Fibroblast of skin of right quadriceps (primary cell): Measurements from ENCODE around the gene PCDH9.
A peak's percentile ranks its signal among the peaks of the same experiment; 100 is the strongest.

Experiments used
- DNase-seq: peaks from one replicate; pipeline ENCODE4 v3.0.0-alpha.2; 2013

Gene PCDH9

GRCh38 chr13:66556306-66556705 is 673.8 kb downstream of the PCDH9 start:
- peak; percentile 48 for DNase-seq

DNA sequence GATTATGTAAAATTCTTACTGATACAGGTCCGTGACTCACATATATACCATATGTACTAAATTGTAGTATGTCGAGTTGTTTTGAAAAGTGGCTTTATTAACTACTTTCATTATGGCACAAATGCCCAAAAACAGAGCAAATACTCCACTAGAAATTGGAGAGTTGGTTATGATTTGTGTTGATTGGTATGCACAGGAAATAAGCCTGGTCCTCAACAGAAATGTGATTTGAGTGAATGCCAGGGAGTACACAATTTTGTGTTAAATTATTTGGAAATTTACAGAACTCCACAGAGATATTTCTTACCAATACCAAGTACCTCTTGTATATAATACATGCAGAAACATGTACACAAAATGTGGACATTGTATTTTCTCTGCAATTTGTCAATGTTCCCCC is 676.7 kb downstream of the PCDH9 start:
- DNase-seq: peak; percentile 31

- DNase-seq: no peak
Observed at GRCh38 chr13:66551128-66551527, 679.0 kb downstream of the PCDH9 start.

DNA sequence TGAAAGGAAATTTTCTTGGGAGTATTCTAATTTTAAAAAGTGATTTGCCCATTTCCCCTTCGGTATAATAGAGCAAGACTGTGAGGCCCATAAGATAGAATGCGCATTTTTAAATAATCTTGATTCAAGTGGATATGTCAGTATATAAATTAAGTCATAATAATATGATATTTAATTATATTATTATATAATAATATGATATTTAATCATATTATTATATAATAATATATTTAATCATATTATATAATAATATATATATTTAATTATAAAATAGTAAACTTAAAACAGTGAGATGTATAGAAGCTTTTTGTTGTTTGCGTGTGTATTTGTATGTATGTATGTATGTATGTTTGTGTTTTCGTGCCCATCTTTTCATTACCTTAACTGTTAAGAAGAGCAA is 682.5 kb downstream of the PCDH9 start:
- no peak for DNase-seq

DNA sequence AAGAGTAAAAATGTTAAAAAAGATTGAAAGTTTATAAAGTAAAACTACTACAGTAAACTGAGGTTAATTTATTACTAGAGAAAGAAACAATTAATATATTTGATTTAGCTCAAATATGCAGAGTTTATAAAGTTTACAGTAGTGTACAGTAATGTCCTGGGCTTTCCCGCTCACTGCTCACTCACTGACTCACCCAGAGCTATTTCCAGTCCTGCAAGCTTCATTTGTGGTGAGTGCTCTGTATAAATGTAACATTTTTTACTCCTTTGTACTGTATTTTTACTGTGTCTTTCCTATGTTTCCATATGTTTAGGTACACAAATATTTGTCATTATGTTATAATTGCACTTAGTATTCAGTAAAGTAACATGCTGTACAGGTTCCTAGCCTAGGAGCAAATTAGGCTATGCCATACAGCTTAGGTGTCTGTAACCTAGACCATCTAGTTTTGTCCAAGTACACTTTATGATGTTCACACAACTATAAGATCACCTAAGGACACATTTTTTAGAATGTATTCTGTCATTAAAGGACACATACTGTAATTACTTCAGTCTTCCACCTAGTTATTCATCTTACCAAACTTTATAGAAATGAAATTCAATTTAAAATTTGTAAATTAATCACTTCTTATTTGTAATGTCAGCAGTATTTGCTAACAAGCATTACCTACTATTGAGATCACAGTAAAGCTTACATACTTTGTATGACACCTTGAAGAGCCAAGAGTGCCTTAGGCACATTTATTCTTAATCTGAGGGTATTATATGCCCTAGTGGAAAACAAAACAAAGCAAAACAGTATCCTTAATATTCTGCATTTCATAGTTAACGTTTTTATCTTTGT is 683.4 kb downstream of the PCDH9 start:
- peak; percentile 62 for DNase-seq

DNA sequence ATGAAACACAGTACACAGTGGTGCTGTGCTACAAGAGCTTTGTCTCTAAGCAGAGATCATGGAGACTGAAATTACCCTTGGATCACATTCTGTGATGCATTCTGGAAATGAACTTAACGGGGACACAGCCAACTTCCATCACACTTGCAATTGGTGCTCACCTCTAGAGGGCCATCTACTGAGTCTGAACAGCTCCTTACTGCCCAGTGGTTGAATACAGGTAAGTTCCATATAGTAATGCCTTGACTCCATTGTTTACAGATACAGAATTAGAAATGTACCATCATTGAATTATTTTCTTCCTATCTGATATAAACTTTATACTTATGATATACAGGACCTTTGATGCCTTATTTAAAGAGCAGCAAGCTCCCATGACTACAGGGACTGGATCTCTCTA is 686.4 kb downstream of the PCDH9 start:
- no peak for DNase-seq

DNA sequence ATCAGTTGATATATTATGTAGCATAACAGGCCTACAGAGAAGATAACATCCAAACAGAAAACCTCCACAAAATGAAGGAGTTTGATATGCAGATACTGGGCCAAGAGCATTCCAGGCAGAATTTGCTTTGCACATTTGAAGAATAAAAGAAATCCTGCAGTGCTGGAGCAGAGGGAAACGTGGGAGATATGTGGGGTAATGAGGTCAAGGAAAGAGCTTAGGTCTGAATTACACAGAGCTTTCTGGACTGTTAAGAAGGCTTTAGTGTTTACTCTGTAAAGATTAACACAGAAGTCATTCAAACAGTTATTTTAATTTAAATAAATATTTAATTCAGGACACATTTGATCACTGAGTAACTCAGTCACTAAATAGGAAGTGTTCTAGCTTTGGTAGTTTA is 692.7 kb downstream of the PCDH9 start:
- DNase-seq: no peak

DNA sequence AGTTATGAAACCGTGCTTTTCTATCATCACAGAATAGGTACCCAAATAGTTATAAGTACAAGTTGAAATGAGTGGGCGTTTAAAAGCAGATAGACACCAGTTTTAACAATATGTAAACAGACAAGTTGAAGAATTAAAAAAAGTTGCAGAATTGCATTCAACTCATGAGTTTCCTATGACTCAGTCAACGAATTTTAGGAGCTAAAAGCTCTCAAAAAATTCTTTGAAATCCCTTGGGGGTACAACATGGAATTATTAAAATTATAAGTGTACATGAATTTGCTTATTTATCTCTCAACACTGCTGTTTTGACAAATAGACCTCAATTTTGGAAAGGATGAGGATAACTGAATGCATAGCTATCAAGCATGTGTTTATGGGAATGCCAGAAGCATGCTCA is 693.4 kb downstream of the PCDH9 start:
- DNase-seq: no peak

DNA sequence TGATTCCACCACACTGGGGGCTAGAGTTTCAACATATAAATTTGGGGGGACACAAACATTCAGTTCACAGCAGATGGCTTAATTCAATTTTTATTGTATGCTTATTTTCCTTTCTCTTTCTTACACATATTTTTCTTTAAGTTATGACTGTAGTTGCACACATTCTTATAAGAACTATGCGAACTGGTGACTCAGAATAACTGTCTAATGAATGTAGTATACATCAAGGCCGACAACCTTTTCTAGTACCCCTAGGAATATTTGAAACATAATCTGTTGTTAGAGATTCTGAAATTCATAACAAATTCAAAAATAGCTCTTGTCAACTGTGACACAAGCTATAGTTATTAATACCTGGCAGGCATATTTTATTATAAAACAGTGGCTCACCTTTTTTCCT is 695.6 kb downstream of the PCDH9 start:
- peak; percentile 76 for DNase-seq

DNA sequence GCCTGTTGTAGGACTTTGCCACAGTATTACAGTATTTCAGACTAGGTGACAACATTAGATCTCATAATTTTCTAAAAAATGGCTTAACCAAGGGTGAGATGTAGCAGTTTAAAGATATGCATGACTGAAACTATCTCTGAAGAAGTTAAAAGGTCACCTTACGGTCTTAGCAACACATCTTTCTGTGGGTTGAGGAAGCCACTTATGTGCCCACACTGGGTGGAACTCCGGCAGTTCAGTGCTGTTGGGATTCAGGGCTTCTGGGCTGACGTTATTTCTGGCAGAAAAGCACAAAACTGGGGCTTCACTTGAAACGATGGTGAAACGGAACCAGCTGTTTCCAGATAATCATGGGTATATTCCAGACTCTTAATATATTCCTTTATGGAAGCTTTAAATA is 697.3 kb downstream of the PCDH9 start:
- DNase-seq: no peak

- DNase-seq: peak; percentile 85
Observed at GRCh38 chr13:66532146-66532545, 698.0 kb downstream of the PCDH9 start.

- DNase-seq: peak; percentile 11
Observed at GRCh38 chr13:66530686-66531085, 699.5 kb downstream of the PCDH9 start.

- no peak for DNase-seq
Observed at GRCh38 chr13:66530158-66530557, 700.0 kb downstream of the PCDH9 start.

- DNase-seq: peak; percentile 15
Observed at GRCh38 chr13:66528944-66529576, 701.1 kb downstream of the PCDH9 start.

DNA sequence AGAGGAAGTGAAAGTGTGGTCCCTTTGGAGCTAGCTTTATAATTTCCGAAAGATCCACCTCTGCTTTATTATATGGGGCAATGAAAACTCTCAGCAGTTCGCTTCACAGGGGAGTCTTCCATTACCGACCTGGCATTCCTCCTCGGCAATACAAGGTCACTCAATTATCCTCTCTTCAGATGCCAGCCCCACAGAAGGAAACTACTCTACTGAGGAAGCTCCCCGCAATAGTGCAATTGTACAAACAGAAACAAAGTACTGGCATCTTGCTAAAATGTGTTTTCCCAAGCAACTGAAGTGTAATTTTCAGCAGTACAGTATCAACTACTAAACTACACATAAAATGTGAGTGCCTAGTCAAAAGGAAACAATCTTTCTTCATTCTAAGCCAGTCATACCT is 702.0 kb downstream of the PCDH9 start:
- no peak for DNase-seq

DNA sequence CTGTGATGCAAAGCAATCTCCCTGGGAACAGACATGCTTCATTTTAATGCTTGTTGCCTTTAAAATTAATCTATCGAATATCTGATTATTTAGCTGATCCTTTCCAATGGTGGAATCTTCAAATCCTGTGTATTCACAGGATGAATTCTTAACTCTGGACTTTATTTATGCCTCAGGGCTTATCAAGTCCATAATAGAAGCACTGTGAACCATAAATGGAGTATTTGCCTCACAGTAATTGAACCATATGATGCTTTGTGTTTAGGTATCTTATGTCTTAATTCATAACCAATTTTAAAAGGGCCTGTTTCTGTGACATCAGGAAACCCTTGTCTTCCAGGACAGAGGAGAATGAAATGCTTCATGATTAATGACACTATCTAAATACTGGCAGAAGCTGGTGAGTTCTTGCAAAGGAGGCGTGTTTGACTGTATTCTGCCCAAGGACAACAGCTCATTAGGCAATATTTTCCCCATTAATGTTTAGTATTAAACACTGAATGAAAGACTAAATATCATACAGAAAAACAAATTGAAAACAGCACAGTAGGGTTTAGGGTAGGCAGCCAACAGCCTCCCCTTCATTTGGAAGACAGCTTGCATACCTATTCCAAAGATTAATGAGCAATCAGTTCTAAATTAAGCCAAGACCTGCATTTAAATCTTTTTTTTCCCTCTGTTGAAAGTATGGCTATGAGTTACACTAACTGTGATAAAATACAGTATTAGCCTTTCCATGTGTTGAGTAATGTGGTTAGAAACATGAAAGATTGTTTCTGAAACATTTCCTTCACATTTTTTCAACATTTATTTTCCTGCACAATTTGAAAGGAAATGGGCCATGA is 709.4 kb downstream of the PCDH9 start:
- peak; percentile 76 for DNase-seq

- no peak for DNase-seq
Observed at GRCh38 chr13:66519259-66519658, 710.9 kb downstream of the PCDH9 start.

DNA sequence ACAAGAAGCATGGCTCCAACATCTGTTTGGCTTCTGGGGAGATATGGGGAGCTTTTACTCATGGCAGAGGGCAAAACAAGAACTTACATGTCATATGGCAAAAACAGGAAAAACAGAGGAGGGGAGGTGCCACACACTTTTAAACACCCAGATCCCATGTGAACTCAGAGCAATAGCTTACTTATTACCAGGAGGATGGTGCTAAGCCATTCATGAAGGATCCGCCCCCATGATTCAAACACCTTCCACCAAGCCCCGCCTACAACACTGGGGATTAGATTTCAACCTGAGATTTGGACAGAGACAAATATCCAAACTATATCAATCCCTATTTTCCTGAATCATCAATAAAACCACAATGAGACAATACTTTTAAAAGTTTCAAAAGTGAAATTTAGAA is 712.1 kb downstream of the PCDH9 start:
- DNase-seq: no peak

DNA sequence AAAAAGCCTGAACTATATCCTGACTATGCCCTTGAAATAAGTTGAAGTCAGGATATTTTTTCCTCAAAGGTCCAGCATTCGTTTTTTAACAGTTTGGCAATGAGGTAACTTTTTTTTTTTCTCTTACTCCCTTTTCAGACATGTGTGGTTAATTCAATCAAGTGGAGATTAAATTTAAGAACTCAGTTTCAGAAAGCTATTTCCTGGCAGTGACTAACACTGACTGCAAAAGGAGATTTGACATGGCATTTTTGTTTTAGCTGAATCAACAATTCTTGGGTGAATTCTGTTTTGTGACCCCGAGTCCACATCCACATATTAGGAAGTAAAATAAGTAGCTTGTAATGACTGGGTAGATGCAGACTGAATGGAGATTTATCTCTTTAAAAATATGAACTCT is 716.4 kb downstream of the PCDH9 start:
- peak; percentile 81 for DNase-seq

DNA sequence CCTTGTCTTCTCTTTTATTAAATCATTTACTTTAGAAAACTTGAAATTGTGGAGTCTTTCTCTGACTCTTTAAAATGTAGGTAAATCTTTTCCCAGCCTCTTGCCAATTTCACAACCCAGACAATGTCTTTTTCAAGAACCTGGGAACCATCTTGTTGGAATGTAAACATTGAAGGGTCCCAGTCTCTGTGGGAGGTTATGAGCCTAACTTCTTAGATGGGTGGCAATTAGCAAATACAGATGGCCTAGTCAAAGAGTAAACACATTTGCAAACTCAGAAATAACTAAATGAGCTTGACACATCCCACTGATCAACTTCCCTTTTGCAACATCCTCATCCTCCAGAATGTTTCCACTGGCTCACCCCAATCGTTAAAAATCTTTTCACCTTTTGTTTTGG is 721.0 kb downstream of the PCDH9 start:
- DNase-seq: peak; percentile 34

DNA sequence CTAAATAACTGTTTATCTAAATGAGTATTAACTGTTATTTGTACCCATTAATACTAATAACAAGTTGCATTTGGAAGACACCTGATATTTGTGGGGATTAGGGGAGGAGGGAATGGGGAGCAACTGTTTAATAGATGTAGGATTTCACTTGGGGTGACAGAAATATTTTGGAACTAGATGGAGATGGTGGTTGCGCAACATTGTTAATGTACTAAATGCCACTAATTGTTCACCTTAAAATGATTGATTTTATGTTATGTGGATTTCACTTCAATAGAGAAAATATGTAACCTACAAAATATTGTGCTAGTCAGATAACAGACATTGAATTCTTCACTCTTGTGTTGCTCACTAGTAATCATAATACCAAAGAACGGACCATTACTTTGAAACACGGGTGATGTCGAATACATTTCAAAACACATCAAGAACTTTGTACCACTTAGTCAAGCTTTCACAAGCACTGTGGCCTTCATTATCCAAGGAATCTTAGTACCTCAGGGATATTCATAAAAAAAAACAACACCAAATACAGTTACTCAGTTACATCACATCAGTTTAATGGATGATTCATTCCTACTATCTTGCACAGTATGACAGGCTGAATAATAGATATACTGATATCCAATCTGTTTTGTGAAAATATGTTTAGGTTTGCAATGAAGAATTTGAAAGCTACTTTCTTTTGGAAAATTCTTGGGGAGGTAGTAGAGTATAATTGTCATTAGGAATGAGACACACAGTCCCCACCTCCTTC is 721.8 kb downstream of the PCDH9 start:
- DNase-seq: peak; percentile 46

GRCh38 chr13:66506979-66507378 is 723.2 kb downstream of the PCDH9 start:
- DNase-seq: peak; percentile 13
